Kidney epithelial cell (primary cell): ENCODE results near the gene DNAH8. TPM values are rescaled to one million over a fixed set of nuclear protein-coding genes. Genes with fewer than 3 reads are reported as not detected.

Experiments
- DNase-seq: peaks from one replicate; pipeline ENCODE4 v3.0.0-alpha.2; 2010; ENCODE audit warnings: low read depth
- H3K27me3 ChIP-seq: 2 replicates; pipeline ENCODE4 v1.6.0; 2011; ENCODE audit warnings: low read length; ENCODE audit not compliant: control insufficient read depth, insufficient read depth
- H3K36me3 ChIP-seq: 2 replicates; pipeline ENCODE4 v1.5.1; 2011; ENCODE audit warnings: low read length; ENCODE audit not compliant: control insufficient read depth, insufficient read depth
- H3K4me3 ChIP-seq: 2 replicates; pipeline ENCODE4 v1.5.1; 2011; ENCODE audit warnings: low read depth, mild to moderate bottlenecking, control low read depth, low read length
- total RNA-seq: library from RNA; depleted of rRNA; stranded (reverse); fragments of >200 nt; gene quantifications from 2 replicates; pipeline ENCODE4 v1.2.3, GENCODE V29; 2015
- TF ChIP-seq, protein P1 (sequence below): IDR thresholded peaks from 2 replicates; pipeline ENCODE4 v1.5.1; 2011; ENCODE audit warnings: mild to moderate bottlenecking, moderate library complexity, low read length, control low read depth, inconsistent platforms; ENCODE audit not compliant: insufficient read depth, poor library complexity, severe bottlenecking

The DNAH8 gene
- total RNA-seq, 1 donor from 2014 or later, result not detected

DNA sequence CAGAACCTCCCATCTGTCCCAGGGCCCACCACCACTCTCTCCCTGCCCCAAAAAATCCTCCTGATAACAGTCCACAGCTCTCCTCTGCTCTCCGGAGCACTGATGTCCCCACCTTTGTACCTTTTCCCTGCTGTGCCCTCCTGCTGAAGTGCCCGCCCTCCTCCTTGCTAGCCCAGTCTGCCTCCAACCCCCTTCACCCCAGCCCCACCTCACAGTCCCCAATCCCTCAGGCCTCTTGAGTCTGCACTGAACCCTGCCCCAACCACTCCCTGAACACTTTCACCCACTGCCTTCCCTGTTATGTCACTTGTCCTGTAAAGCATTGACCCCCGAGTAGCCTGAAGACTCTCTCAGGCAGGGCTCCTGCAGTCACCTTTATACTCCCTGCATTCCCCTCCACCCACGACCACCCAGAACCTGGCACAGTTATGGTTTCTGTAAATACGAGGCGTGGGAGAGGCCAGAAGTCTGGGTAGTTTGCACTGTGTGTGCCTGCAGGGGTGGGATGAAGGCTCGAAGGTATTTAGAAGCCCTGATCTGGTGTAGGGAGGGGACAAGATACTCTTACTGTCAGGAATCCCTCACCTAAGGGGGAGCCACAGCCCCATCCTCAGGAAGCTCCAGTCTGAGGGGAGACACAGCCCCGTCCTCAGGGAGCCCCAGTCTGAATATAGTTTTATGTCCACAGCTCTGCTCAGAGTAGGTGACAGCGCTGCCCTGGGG is 338.9 kb downstream of the DNAH8 start:
- H3K4me3 ChIP-seq, result no peak overlapping the region
- H3K36me3 ChIP-seq, result no peaks in the 10 kb centered on the region
- peaks cover 9% of the 10 kb centered on the region for H3K27me3 ChIP-seq
- no peak for DNase-seq
- TF ChIP-seq, protein P1, sequence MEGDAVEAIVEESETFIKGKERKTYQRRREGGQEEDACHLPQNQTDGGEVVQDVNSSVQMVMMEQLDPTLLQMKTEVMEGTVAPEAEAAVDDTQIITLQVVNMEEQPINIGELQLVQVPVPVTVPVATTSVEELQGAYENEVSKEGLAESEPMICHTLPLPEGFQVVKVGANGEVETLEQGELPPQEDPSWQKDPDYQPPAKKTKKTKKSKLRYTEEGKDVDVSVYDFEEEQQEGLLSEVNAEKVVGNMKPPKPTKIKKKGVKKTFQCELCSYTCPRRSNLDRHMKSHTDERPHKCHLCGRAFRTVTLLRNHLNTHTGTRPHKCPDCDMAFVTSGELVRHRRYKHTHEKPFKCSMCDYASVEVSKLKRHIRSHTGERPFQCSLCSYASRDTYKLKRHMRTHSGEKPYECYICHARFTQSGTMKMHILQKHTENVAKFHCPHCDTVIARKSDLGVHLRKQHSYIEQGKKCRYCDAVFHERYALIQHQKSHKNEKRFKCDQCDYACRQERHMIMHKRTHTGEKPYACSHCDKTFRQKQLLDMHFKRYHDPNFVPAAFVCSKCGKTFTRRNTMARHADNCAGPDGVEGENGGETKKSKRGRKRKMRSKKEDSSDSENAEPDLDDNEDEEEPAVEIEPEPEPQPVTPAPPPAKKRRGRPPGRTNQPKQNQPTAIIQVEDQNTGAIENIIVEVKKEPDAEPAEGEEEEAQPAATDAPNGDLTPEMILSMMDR, result no peak

GRCh38 chr6:39054577-39055142 is 339.5 kb downstream of the DNAH8 start:
- Histone ChIP-seq H3K4me3 (no peak overlapping the region), H3K27me3 (peaks cover 4% of the 10 kb centered on the region)

GRCh38 chr6:39055661-39056060 is 340.6 kb downstream of the DNAH8 start:
- Histone ChIP-seq H3K27me3 (peaks cover 2% of the 10 kb centered on the region), H3K4me3 (no peak overlapping the region), H3K36me3 (no peaks in the 10 kb centered on the region)
- TF ChIP-seq, protein P1, result no peak
- no peak for DNase-seq

More at GRCh38 chr6:39054577-39055142, 339.5 kb downstream of the DNAH8 start:
- no peaks in the 10 kb centered on the region for H3K36me3 ChIP-seq
- no peak for DNase-seq
- TF ChIP-seq, protein P1, result no peak

DNA sequence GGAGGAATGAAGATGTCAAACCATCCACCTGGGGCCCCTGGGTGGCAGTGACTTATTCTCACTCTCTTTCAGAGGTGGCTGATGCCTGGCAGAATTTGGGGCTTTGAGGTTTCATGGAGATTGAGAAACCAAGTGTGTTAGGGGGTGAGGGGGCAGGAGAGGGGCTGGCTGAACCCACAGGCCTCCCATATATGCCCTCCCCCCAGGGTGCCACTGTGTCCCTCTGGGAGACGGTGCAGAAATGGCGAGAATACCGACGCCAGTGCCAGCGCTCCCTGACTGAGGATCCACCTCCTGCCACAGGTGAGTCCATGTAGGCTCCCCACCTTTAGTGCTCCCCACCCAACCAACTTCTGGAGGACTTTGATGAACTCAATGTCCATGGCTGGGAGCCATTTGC is 341.1 kb downstream of the DNAH8 start:
- Histone ChIP-seq H3K27me3 (peaks cover 4% of the 10 kb centered on the region), H3K4me3 (no peak overlapping the region), H3K36me3 (no peaks in the 10 kb centered on the region)
- DNase-seq, result no peak
- TF ChIP-seq, protein P1, result no peak

DNA sequence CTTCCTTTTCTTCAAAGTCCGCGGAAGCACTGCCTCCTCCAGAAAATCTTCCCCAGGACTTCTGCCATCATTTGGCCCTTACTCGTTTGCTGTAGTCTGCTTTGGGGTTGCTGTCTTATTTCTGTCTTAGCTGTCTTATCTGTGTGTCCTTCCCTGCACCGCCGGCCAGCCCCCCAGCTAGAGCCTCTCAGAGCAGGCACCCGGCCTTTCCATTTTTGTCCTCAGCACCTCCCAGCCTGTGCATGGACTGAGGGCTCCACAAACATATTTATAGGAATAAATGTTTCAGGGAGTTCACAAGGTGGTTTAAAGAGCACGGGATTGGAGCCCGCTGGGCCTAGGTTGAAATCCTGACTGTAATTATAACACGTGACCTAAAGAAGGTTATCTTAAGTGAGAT is 341.6 kb downstream of the DNAH8 start:
- TF ChIP-seq, protein P1, result no peak
- peaks cover 6% of the 10 kb centered on the region for H3K27me3 ChIP-seq
- no peak overlapping the region for H3K4me3 ChIP-seq
- no peaks in the 10 kb centered on the region for H3K36me3 ChIP-seq
- DNase-seq, result no peak
